HTR-8/SVneo (cell line): ENCODE measurements around the gene SPECC1.
"Not testable (repeated sequence)": the region's sequence is repeated elsewhere in the genome, so short reads cannot be mapped to it uniquely, and the experiment has no call there.

Experiments used
- DNase-seq: peaks from one replicate; pipeline ENCODE4 v3.0.0; 2011; ENCODE audit warnings: low spot score, mixed read lengths; ENCODE audit not compliant: insufficient read length
- FAIRE-seq: peaks from 2 replicates; lab custom pipeline; 2011; peaks lifted over from hg19 to GRCh38; lab: Jason Lieb, UNC

Gene SPECC1

DNA sequence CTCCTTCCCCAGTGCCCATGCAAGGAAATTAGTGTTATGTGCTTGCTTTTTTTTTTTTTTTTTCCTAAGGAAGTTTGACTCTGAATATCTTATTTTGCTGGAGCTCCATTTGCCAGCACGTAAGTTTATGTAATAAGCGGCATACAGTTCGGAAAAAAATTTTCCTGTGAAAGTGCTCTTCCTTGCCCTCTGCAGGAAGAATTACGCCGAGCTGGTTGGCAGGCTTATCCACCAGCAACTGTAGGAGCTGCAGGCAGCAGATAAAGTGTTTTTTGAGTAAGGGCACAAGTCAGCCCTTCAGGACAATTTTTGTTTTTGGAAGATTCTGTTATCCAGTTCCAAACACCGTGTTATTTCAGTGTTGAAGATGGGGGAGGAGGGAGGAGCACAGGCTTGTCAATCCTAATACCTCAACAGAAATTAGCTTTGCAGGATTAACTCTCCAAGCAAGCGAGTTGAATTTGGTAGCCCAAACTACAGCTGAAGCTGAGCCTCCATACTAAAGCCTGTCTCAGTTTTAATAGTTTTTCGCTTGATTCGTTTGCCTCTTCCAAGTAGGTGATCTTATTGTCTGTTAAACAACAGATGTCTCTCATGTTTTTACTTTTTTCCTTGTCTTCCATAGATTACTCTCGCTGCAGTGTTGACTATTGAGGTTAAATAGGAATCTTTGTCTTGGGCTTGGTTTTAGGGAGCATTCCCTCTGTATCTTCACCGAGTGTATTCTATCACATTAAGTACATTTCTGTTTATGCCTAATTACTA is 1.1 kb downstream of the SPECC1 start:
- DNase-seq (peak; percentile 69), FAIRE-seq (peak; percentile 89)

DNA sequence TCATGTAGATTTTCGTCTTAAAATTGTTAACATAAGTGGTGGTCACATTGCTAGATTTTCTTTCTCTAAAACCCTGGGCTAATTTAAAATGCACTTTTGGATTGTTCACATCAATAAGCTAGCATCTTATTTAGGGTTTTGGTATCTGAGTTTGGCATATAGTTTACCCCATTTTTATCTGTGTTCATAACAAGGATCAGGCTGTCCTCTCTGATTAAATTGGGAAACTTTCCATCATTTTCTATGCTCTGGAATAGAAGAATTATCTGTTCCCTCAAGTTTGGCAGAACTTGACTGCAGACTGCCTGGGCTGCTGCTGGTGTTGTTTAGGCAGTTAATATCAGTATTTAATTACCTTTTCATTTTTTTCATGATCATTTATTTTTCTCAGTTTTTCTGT is 1.8 kb downstream of the SPECC1 start:
- DNase-seq (no peak), FAIRE-seq (no peak)

DNA sequence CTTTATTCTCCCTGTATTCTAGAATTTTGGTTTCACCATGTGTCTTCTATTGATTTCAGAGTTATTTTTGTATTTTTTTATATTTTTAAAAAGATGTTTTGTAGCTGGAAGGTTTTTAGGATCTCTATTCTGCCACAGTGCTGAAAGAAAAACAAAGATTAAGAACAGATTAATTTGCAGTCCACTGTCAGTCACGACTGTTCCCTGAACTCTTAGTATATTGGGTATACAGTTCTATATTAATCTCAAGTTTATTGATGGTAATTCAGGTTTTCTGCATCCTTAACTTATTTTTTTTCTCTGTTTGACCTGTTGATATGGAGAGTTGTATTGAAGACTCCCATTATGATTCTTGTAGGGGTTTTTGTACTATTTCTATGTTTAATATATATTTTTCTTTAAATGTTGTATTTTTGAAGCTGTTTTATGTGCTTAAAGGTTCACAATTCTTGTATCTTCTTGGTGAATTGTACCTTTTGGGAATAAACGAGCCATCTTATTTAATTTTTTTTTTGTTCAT is 2.9 kb downstream of the SPECC1 start:
- DNase-seq (no peak), FAIRE-seq (no peak)

GRCh38 chr17:20016475-20016992 is 7.4 kb downstream of the SPECC1 start:
- not testable (repeated sequence) for FAIRE-seq, DNase-seq

- no peak for DNase-seq
- FAIRE-seq: peak; percentile 88
Measured at GRCh38 chr17:20022701-20023100, 13.5 kb downstream of the SPECC1 start.

GRCh38 chr17:20026960-20027359 is 17.8 kb downstream of the SPECC1 start:
- DNase-seq (no peak), FAIRE-seq (no peak)

GRCh38 chr17:20028443-20028842 is 19.3 kb downstream of the SPECC1 start:
- DNase-seq: no peak
- no peak for FAIRE-seq

DNA sequence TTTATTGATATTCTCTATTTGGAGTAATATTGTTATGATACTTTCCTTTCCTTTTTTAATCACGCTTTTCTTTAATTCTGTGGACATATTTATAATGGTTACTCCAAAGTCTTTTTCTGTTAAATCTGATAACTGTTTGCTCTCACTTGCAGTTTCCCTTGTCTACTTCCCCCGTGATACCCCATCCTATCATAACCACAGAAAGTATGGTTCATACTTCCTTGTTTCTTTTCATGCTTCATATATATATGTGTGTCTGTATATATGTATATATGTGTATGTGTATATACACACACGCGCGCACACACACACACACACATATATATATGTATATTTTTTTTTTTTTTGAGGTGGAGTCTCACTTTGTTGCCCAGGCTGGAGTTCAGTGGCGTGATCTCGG is 23.5 kb downstream of the SPECC1 start:
- DNase-seq (no peak), FAIRE-seq (no peak)

GRCh38 chr17:20033415-20033814 is 24.3 kb downstream of the SPECC1 start:
- FAIRE-seq (no peak), DNase-seq (no peak)

- FAIRE-seq (no peak), DNase-seq (no peak)
Measured at GRCh38 chr17:20035501-20035900, 26.3 kb downstream of the SPECC1 start.

DNA sequence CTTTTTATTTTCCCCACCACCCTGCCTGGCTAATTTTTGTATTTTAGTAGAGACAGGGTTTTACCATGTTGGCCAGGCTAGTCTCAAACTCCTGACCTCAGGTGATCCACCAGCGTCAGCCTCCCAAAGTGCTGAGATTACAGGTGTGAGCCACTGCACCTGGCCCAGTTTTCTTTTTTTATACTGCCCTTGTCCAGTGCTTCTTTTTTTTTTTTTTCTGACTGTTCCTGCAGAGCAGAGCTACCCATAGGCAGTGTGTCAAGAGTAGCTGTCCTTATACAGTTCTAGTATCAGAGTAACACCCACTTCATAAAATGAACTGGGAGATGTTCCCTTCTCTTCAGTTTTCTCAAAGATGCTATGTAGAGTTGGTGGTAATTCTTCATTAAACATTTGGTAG is 28.1 kb downstream of the SPECC1 start:
- DNase-seq, FAIRE-seq: not testable (repeated sequence)

DNA sequence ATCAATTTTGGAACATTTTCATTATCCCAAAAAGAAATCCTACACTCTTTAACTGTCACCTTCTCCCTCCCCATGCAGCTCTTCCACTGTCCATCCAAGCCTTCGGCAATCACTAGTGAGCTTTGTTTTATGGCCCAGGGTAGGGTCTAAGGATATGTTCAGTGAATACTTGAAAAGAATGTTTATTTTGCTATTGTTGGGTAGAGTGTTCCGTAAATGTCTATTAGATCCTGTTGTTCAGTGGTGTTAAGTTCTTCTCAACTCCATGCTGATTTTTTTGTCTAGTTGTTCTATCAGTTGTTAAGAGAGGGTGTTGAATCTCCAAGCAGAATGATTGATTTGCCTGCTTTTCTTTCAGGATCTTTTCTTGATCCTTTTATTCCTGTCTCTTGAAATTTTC is 29.9 kb downstream of the SPECC1 start:
- DNase-seq (no peak), FAIRE-seq (no peak)

DNA sequence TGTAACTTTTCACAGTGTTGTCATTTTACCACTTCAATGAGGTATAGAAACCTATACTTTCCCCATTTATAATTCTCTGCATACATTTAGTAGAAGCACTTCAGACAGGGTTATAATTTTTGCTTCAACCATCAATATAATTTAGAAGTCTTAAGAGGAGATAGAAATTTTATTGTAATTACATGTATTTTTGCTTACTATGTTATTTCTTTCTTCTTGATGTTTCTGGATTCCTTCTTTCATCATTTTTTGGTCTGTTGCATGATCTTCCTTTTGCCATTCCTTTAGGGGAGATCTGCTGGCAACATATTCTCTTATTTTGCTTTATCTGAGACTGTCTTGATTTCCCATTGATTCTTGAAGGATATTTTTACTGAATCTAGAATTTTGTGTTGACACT is 31.1 kb downstream of the SPECC1 start:
- FAIRE-seq (no peak), DNase-seq (no peak)

DNA sequence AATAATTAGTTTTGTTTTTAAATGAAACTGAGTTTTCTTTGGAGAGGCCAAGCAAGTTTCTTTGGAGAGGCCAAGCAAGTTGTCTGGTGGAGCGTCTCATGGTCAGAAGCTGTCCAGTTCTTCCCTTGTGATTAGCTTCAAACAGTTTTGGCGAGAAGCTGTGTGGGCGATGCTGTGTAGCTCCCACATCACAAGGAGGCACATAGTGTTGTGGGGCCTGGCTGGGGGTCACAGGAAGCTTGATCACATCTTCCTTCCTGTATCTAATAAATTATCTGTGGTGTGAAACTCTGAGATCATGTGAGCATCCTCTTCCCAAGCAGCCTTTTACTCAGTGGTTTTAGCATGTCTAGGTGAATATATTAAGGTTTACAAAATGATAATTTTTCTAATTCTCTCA is 33.9 kb downstream of the SPECC1 start:
- FAIRE-seq (peak; percentile 4), DNase-seq (no peak)

GRCh38 chr17:20045476-20045875 is 36.3 kb downstream of the SPECC1 start:
- FAIRE-seq (peak; percentile 31), DNase-seq (no peak)

DNA sequence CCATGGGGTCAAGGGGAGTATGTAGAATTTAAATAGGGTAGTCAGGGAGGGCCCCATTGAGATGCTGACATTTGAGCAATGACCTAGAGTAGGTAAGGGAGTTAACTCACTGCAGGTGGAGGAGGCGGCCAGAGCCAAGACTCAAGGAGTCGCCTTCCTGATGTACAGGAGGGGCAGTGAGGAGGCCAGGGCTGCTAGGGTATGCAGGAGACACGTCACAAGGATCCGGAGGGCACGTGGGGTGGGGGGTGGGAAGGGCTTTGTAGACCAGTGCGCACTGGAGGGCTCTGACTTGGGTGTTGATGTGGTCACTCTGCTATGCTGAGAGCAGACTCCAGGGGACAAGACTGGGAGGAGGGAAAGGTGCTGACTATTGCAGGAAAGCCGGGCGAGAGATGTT is 37.5 kb downstream of the SPECC1 start:
- DNase-seq: no peak
- FAIRE-seq: no peak

GRCh38 chr17:20051624-20052023 is 42.5 kb downstream of the SPECC1 start:
- DNase-seq: no peak
- no peak for FAIRE-seq

GRCh38 chr17:20053361-20053964 is 44.3 kb downstream of the SPECC1 start:
- FAIRE-seq (no peak), DNase-seq (no peak)

DNA sequence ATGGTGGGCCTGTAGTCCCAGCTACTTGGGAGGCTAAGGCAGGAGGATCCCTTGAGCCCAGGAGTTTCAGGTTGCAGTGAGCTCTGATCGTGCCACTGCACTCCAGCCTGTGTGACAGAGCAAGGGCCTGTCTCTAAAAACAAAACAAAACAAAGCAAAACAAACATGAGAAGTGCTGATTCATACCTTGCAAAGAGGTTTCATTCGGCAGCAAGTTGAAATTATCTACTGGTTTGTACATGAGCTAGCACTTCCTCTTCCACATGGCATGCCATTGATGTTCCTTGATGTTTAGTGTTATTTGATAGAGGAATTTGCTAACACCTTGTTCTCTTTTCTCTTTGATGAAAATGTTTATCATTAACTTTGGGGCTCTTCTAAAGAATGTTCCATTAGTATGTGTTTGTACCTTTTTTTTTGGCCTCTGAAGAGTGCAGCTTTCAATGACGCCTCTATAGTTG is 50.6 kb downstream of the SPECC1 start:
- FAIRE-seq (no peak), DNase-seq (no peak)

- FAIRE-seq (peak; percentile 59), DNase-seq (peak; percentile 63)
Measured at GRCh38 chr17:20063665-20064648, 54.8 kb downstream of the SPECC1 start.
